Stimulated activated CD8-positive, alpha-beta memory T cell treated with anti-CD3 and anti-CD28 coated beads, Interleukin-12 subunit alpha, Interleukin-12 subunit beta, amount 100 ng/mL, for 4 hours (primary cell): ENCODE results near the gene EPB41L5.
"Not testable (repeated sequence)": the region's sequence is repeated elsewhere in the genome, so short reads cannot be mapped to it uniquely, and the experiment has no call there.

Source experiments
- DNase-seq: peaks from one replicate; pipeline ENCODE4 v3.0.0-alpha.2; 2020; ENCODE audit warnings: low read depth

EPB41L5 gene

DNA sequence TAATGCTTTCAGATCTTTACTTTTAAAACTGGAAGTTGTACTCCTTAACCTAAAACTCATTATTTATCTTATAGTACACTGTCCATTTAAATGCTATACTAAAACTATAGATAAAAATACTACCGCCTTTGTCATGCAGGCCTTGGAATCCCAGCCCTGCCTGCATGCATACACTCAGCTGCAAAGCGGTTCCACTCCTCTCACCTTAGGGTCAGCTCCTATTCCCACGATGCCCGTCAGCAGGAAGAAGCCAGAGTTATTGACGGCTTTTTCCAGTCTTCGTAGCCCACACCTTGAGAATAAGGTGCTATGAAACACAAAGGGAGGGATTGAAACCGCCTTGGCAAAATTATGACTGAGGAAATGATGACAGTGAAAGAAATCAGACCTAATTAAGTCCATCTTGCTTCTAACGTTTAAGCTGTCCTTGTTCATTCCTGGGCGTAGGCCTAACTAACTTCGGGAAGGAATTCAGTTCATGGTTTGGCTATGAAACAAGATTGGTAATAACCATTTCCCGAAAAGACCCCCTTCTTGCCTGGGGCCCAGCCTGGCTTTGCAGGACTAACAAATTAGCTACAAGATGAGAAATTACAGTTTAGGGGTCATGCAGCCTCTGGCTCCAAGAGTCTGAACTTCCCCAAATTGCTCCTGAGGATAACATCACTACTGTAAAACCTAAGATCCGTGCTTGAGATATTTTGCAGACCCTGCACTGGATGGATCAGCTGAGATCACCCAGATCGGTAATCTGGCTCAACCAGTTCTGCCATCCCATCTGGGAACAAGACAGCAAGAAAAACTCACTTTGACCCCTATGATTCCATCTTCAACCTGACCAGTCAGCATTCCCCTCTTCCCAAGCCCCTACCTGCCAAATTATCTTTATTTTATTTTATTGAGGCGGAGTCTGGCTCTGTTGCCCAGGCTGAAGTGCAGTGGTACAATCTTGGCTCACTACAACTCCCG is 17.1 kb downstream of the EPB41L5 start:
- DNase-seq = no peak

DNA sequence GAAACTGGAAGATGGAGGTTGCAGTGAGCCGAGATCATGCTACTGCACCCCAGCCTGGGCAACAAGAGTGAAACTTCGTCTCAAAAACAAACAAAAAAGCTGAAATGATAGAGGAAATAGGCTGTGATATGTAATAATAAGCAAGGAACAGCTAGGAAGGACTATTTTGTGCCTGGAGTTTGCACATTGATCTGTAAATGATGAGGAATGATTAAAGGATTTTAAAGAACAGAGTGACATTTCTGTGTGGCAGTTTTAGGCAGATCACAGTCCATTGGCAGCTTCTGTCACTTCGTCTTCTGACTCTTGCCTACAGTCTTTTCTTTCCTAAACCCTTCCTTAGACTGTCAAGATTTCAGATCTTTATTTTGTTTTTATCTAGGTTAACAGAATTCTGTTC is 19.4 kb downstream of the EPB41L5 start:
- DNase-seq = no peak

DNA sequence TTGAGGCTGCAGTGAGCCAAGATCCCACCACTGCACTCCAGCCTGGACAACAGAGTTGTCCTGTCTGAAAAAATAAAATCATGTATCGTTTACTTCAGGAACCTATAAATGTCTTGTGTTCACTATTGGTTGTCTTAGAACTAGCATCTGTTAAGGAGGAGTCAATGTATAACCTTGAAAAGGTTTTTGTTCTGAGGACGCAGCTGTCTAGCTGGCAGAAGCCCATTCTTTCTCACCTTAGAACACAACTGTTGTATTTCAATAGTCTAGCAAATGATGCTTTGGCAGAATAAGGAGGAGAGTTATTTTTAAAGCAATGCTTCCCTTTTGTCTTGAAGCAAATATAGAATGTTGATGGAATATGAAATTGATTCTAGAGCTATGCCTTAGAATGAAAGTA is 21.1 kb downstream of the EPB41L5 start:
- no peak for DNase-seq

DNA sequence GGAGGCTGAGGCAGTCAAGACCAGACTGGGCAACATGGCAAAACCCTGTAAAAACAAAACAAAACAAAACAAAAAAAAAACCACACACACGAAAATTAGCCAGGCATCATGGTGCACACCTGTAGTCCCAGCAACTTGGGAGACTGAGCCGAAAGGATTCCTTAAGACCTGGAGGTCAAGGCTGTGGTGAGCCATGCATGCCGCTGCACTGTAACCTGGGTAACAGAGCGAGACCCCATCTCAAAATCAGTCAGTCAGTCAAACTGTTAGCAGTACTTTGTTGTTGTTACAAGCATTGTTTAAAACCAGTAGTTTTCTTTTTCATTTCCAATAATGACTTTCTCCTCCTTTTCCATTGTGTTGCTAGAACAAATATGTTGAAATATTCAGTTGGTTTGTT is 21.7 kb downstream of the EPB41L5 start:
- DNase-seq = no peak

DNA sequence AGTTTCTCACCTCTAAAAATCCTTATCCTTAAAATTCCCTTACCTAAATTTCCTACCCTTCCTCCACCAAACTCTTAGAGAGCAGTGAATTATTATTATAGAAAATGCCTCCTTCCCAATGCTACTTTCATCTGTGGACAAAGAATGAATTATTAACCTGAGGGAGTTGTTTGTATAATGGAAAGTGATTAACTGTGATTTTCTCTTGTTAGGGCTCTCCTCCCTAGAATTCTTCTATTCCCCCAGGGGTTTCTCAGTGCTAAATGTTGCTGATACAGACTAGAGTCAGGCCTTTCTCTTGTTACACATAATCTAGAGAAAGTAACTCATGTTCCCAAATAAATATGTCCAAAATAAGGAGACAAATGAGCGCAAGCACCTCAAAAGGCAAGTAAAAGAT is 23.3 kb downstream of the EPB41L5 start:
- no peak for DNase-seq

DNA sequence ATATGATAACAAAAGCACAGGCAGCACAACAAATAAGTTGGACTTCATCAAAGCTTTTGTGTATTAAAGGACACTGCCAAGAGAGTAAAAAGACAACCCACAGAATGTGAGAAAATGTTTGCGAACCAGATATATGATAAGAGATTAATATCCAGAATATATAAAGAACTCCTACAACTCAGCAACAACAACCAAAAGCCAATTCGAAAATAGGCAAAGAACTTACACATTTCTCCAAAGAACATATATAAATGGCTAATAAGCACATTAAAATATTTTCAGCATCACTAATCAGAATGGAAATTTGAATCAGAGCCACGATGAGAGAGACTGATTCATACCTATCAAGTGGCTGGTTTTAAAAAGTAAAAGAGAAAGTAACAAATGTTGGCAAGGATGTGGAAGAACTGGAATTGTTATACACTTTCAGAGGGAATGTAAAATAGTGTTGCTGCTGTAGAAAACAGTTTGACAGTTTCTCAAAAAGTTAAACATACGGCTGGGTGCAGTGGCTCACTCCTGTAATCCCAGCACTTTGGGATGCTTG is 25.2 kb downstream of the EPB41L5 start:
- no peak for DNase-seq

DNA sequence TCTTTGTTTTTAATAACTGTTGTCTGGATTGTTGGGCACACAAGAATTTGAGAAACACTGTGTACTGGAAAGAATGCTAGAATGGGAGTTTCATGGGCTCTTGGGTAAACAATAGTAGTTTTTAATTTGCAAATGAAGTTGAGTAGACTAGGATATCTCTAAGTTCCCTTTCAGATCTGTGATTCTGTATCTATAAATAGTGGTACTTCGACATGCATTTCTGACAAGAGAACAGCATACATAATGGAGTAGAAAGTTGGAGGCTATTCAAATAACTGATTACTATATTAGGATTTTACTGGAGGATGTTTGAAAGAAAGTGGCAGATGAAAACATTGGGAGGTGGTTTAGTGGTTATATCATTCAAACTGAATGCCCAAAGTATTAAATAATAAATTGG is 29.5 kb downstream of the EPB41L5 start:
- DNase-seq = no peak

DNA sequence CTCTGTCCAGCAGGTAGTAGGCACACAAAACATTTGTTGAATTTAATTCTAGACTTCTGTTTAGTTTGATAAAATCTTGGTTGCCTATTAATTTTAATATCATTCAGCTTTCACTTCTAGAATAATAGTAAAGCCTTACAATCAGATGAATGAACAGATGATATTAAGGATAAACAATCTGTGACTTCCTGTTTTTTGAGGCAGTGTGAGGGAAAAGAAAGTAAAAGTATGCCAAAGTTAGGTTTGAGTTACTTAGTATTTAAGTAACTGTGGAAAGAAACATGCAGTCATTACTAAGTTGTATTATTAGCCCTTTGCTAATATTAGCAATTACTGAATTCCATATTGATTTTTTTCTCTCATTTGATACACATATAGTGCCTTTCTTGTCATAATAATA is 31.5 kb downstream of the EPB41L5 start:
- no peak for DNase-seq

DNA sequence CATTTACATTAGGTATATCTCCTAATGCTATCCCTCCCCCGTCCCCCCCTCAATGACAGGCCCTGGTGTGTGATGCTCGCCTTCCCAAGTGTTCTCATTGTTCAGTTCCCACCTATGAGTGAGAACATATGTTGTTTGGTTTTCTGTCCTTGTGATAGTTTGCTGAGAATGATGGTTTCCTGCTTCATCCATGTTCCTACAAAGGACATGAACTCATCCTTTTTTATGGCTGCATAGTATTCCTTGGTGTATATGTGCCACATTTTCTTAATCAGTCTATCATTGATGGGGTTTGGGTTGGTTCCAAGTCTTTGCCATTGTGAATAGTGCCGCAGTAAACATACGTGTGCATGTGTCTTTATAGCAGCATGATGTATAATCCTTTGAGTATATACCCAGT is 32.9 kb downstream of the EPB41L5 start:
- DNase-seq = not testable (repeated sequence)

DNA sequence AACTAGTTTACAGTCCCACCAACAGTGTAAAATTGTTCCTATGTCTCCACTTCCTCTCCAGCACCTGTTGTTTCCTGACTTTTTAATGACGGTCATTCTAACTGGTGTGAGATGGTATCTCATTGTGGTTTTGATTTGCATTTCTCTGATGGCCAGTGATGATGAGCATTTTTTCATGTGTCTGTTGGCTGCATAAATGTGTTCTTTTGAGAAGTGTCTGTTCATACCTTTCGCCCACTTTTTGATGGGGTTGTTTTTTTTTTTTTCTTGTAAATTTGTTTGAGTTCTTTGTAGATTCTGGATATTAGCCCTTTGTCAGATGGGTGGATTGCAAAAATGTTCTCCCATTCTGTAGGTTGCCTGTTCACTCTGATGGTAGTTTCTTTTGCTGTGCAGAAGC is 33.4 kb downstream of the EPB41L5 start:
- DNase-seq = not testable (repeated sequence)

DNA sequence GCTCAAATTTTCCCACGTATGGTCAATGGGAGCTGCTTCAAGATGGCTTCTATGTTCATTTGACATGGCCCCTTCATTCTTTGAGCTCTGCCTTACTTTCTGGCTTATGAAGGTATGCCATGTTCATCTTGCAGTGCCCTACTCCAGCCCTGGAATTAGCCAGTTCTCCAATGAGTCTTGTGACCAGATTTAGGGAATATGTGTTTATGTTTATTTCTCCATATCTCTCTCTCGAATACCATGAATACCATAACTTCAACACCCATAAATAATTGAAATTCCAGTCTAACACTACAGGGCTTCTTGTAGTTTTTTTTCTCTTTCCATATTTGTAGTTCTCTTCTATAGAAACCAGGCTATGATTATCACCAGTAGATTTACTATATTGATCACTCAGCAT is 39.7 kb downstream of the EPB41L5 start:
- DNase-seq = no peak

DNA sequence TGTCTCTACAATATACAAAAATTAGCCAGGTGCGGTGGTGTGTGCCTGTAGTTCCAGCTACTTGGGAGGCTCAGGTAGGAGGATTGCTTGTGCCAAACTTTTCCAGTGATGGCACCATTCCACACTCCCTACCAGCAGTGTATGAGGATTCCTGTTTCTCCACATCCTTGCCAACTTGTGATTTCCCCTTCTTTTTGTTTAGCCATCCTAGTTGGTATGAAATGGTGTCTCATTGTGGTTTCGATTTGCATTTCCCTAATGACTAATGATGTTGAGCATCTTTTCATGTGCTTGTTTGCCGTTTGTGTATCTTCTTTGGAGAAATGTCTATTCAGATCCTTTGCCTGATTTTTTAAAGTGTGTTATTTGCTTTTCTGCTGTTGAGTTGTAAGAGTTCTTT is 41.0 kb downstream of the EPB41L5 start:
- no peak for DNase-seq

DNA sequence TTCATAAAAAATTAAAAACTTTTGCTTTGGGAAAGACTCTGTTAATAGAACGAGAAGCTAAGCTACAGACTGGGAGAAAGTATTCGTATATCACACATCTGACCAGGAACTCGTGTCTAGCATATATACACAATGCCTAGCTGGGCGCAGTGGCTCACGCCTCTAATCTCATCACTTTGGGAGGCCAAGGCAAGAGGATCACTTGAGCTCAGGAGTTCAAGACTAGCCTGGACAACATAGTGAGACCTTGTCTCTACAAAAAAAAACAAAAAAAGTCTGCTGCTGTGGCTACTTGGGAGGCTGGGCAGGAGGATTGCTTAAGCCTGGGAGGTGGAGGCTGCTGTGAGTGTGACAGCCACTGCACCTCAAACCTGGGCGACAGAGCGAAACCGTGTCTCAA is 46.6 kb downstream of the EPB41L5 start:
- no peak for DNase-seq

DNA sequence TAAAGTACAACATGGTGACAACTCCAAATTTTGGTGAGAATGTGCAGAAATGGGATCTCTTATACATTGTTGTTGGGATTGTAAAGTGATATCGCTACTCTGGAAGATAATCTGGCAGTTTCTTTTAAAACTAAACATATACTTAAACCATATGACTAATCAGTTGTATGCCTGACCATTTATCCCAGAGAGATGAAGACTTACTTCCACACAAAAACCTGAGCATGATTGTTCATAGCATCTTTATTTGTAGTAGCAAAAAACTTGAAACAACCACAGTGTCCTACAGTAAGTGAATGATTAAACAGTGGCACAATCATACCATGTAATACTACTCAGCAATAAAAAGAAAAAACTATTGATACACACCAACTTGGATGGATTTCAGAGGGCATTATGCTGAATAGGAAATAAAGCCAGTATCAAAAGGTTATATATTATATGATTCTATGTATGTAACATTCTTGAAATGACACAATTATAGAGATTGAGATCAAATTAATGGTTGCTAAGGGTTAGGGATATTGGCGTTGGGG is 47.3 kb downstream of the EPB41L5 start:
- DNase-seq = no peak

DNA sequence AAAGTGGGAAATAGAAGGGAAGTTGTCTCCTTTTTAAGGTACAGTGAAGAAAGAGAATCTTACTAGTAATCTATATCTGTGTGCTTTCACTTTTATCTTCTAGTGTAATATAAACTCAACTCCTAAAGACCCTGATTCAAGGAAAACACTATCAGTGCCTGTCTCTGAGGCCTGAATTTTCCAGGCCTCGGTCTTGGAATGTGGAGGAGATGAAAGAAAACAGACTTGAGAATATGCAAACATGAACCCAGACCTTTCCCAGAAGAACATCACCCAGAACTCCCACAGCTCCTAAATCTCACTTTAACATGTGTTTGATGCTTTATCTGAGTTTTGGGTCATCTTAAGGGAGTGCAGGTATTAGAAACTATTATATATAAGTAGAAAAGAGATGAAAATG is 51.8 kb downstream of the EPB41L5 start:
- no peak for DNase-seq

DNA sequence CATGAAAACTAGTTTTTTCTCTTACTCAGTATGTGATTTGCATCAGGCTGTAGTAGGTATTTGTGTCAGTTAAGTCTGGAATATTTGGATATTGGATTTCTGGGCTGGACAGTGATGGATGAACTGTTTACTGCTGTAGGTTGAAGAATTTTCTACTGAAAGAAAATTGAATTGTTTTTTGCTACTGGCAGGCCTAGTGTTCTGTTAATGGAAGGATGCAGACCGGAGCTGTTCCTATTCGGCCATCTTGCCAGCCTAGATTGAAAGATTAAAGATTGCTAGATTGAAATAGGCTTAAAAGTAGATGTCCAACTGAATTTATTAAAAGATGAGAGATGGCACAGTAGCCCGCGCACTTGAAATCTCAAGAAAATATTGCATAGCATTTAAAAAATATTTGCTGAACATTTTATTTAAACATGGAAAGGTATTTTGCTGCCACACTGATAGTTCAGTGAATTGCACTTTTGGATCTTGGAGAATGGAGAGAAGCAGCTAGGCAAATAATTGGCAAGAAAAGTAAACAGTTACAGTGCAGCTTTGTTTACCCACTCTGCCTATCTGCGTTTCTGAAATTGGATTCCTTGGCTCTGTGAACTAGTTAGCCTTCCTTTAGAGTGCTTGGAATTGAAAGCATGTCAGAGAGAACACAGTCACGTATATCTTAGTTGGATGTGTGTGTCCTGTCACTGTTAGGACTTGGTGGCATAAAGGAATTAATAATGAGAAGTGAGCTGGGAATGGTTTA is 54.1 kb downstream of the EPB41L5 start:
- DNase-seq = no peak

DNA sequence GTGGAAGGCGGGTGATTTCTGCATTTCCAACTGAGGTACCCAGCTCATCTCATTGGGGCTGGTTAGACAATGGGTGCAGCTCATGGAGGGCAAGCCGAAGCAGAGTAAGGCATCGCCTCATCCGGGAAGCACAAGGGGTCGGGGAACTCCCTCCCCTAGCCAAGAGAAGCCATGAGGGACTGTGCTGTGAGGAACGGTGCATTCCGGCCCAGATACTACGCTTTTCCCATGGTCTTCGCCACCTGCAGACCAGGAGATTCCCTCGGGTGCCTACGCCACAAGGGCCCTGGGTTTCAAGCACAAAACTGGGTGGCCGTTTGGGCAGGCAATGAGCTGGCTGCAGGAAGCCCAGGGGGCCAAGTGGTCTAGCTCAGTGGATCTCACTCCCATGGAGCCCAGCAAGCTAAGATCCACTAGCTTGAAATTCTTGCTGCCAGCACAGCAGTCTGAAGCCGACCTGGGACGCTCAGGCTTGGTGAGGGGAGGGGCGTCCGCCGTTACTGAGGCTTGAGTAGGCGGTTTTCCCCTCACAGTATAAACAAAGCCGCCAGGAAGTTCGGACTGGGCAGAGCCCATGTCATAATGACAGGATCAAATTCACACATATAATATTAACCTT is 55.3 kb downstream of the EPB41L5 start:
- not testable (repeated sequence) for DNase-seq

DNA sequence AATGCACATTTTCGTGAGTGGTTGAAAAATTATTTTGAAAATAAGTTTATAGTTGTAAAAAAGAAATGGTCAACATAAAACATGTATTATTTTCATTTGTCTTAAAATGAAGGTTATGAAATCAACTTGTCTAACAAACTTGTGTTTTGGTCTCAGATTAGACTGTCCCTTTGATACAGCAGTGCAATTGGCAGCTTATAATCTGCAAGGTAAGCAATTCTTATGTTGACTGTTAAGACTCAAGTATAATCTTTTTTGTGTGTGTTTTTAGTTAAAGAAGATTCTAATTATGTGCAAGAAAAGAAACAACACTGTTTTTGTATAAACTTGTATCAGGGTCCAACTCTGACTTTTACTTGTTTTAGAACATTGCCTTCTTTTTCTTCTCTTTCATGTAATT is 62.7 kb downstream of the EPB41L5 start:
- DNase-seq = no peak

DNA sequence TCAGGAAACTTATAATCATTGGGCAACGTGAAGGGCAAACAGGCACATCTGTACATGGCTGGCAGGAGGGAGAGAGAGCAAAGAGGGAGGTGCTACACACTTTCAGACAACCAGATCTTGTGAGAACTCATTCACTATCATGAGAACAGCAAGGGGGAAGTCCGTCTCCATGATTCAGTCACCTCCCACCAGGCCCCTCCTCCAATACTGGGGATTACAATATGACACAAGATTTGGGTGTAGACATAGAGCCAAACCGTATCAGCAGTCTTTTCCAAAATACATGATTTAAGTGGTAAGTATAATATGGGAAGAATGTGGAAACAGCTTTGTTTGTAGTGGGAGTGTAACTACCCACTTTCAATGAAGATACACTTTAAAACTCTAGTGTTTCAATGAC is 65.0 kb downstream of the EPB41L5 start:
- no peak for DNase-seq

DNA sequence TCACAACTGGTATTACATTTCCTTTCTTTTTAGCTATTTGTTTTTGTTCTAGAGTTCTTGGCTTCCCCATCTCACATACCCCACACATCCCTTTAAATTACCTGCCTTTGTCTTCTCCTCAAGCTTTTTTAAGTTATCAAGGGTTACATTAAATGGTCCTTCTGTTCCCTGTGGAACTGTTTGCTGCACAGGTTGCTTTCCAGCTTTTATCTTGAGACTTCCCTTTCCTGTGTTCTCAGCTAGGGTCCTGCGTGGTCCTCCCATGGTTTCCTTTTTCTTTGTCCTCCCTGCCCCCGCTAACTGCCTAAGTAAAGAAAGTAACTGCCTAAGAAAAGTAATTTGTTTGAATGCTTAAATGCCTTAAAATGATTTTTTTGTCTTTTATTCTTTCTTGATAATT is 66.8 kb downstream of the EPB41L5 start:
- no peak for DNase-seq

DNA sequence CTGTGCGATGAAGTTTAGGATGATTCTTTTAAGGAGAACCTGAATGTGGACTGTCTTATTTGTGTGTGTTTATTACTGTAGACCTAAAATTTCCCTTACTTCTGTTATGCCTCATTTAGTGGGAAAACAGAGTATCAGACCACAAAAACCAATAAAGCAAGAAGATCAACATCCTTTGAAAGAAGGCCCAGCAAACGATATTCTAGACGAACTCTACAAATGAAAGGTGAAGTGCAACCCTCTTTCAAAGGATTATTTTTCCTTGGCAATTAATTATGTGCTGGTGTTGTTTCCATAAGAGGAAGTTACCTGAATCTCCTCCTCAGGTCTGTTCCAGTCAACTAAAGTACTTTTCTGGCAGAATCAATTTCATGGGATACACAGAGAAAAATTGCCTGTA is 78.6 kb downstream of the EPB41L5 start:
- DNase-seq = no peak

DNA sequence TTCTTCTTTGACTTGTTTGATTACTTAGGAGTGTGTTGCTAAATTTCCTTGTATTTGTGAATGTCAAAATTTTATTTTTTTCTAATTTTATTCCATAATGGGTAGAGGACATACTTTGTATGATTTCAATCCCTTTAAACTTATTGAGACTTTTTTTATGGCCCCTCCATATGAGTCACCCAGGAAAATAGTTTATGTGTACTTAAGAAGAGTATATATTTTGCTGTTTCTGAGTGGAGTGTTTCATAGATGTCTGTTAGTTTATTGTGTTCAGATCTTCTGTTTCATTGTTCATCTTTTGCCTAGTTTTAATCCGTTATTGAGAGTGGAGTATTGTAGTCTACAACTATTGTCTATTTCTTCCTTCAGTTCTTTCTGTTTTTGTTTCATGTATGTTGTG is 81.9 kb downstream of the EPB41L5 start:
- DNase-seq = no peak
